IPS-18a (cell line): ENCODE data around the gene MMAA.
A peak's percentile ranks its signal among the peaks of the same experiment; 100 is the strongest.
"Not testable (repeated sequence)": the region's sequence is repeated elsewhere in the genome, so short reads cannot be mapped to it uniquely, and the experiment has no call there.

ENCODE experiments used
- H3K27ac ChIP-seq: one replicate; pipeline ENCODE4 v1.5.1; 2013; ENCODE audit warnings: low read length
- H3K27me3 ChIP-seq: one replicate; pipeline ENCODE4 v1.6.1; 2013; ENCODE audit warnings: mild to moderate bottlenecking, low read length; ENCODE audit not compliant: control insufficient read depth, insufficient read depth
- H3K36me3 ChIP-seq: one replicate; pipeline ENCODE4 v1.6.1; 2013; ENCODE audit warnings: low read depth, low read length; ENCODE audit not compliant: control insufficient read depth
- H3K4me1 ChIP-seq: one replicate; pipeline ENCODE4 v1.6.1; 2013; ENCODE audit warnings: low read depth, low read length; ENCODE audit not compliant: control insufficient read depth
- H3K4me3 ChIP-seq: one replicate; pipeline ENCODE4 v1.5.1; 2013; ENCODE audit warnings: low read length
- H3K9ac ChIP-seq: one replicate; pipeline ENCODE4 v1.6.1; 2013; ENCODE audit warnings: mild to moderate bottlenecking, low read length, moderate library complexity
- H3K9me3 ChIP-seq: one replicate; pipeline ENCODE4 v1.6.1; 2013; ENCODE audit warnings: low read depth, low read length; ENCODE audit not compliant: control insufficient read depth

MMAA gene

GRCh38 chr4:145618932-145619638 is at the start of gene MMAA:
Gene MMAA, plus strand, starts transcription at chr4:145619385. Its CDS starts 19,755 bp downstream, at chr4:145639140.
- peak within 1 kb of the TSS; percentile 91 for H3K9ac ChIP-seq
- H3K9me3 ChIP-seq: no peaks in the 10 kb centered on the region
- H3K27me3 ChIP-seq: no peaks in the 10 kb centered on the region
- H3K4me3 ChIP-seq: peak within 1 kb of the TSS; percentile 91
- H3K27ac ChIP-seq: peak within 1 kb of the TSS; percentile 88
- H3K4me1 ChIP-seq: peaks cover 12% of the 10 kb centered on the region
- no peaks in the 10 kb centered on the region for H3K36me3 ChIP-seq

- not testable (repeated sequence) for H3K9ac ChIP-seq, H3K9me3 ChIP-seq, H3K27ac ChIP-seq, H3K36me3 ChIP-seq, H3K4me3 ChIP-seq, H3K4me1 ChIP-seq, H3K27me3 ChIP-seq
Measured at GRCh38 chr4:145574546-145574945, 44.6 kb upstream of the MMAA start.

- Histone ChIP-seq H3K9me3 (no peaks in the 10 kb centered on the region), H3K36me3 (no peaks in the 10 kb centered on the region), H3K27ac (no peak overlapping the region), H3K4me3 (no peak overlapping the region), H3K27me3 (no peaks in the 10 kb centered on the region), H3K9ac (no peak overlapping the region), H3K4me1 (no peaks in the 10 kb centered on the region)
Measured at GRCh38 chr4:145580906-145581305, 38.3 kb upstream of the MMAA start.

- H3K27ac ChIP-seq: no peak overlapping the region
- H3K4me3 ChIP-seq: no peak overlapping the region
- no peak overlapping the region for H3K9ac ChIP-seq
- no peaks in the 10 kb centered on the region for H3K9me3 ChIP-seq
- no peaks in the 10 kb centered on the region for H3K27me3 ChIP-seq
- no peaks in the 10 kb centered on the region for H3K36me3 ChIP-seq
- H3K4me1 ChIP-seq: no peaks in the 10 kb centered on the region
Measured at GRCh38 chr4:145583191-145584055, 35.8 kb upstream of the MMAA start.

- no peak overlapping the region for H3K4me3 ChIP-seq
- no peaks in the 10 kb centered on the region for H3K9me3 ChIP-seq
- H3K27me3 ChIP-seq: no peaks in the 10 kb centered on the region
- H3K36me3 ChIP-seq: no peaks in the 10 kb centered on the region
- H3K4me1 ChIP-seq: no peaks in the 10 kb centered on the region
- no peak overlapping the region for H3K27ac ChIP-seq
- H3K9ac ChIP-seq: no peak overlapping the region
Measured at GRCh38 chr4:145587088-145587754, 32.0 kb upstream of the MMAA start.

- H3K36me3 ChIP-seq, H3K27me3 ChIP-seq, H3K4me3 ChIP-seq, H3K9me3 ChIP-seq, H3K4me1 ChIP-seq, H3K27ac ChIP-seq, H3K9ac ChIP-seq: not testable (repeated sequence)
Measured at GRCh38 chr4:145589381-145589780, 29.8 kb upstream of the MMAA start.

- Histone ChIP-seq H3K4me3 (no peak overlapping the region), H3K27ac (no peak overlapping the region), H3K36me3 (no peaks in the 10 kb centered on the region), H3K27me3 (no peaks in the 10 kb centered on the region), H3K4me1 (no peaks in the 10 kb centered on the region), H3K9ac (no peak overlapping the region), H3K9me3 (no peaks in the 10 kb centered on the region)
Measured at GRCh38 chr4:145589916-145590702, 29.1 kb upstream of the MMAA start.

GRCh38 chr4:145602129-145602760 is 16.9 kb upstream of the MMAA start:
- no peaks in the 10 kb centered on the region for H3K9me3 ChIP-seq

GRCh38 chr4:145605941-145606340 is 13.2 kb upstream of the MMAA start:
- Histone ChIP-seq H3K4me3 (no peak overlapping the region), H3K4me1 (no peaks in the 10 kb centered on the region), H3K36me3 (no peaks in the 10 kb centered on the region), H3K27me3 (no peaks in the 10 kb centered on the region), H3K27ac (no peak overlapping the region), H3K9me3 (no peaks in the 10 kb centered on the region), H3K9ac (no peak overlapping the region)

More at GRCh38 chr4:145602129-145602760, 16.9 kb upstream of the MMAA start:
- H3K27ac ChIP-seq: no peak overlapping the region
- no peaks in the 10 kb centered on the region for H3K36me3 ChIP-seq
- no peaks in the 10 kb centered on the region for H3K27me3 ChIP-seq
- no peaks in the 10 kb centered on the region for H3K4me1 ChIP-seq
- no peak overlapping the region for H3K4me3 ChIP-seq
- H3K9ac ChIP-seq: no peak overlapping the region

- Histone ChIP-seq H3K9ac (no peak overlapping the region), H3K27me3 (no peaks in the 10 kb centered on the region), H3K27ac (no peak overlapping the region), H3K9me3 (no peaks in the 10 kb centered on the region), H3K36me3 (no peaks in the 10 kb centered on the region), H3K4me3 (no peak overlapping the region), H3K4me1 (no peaks in the 10 kb centered on the region)
Measured at GRCh38 chr4:145609481-145610427, 9.4 kb upstream of the MMAA start.
